Measurements from ENCODE around the gene CFHR2.

DNA sequence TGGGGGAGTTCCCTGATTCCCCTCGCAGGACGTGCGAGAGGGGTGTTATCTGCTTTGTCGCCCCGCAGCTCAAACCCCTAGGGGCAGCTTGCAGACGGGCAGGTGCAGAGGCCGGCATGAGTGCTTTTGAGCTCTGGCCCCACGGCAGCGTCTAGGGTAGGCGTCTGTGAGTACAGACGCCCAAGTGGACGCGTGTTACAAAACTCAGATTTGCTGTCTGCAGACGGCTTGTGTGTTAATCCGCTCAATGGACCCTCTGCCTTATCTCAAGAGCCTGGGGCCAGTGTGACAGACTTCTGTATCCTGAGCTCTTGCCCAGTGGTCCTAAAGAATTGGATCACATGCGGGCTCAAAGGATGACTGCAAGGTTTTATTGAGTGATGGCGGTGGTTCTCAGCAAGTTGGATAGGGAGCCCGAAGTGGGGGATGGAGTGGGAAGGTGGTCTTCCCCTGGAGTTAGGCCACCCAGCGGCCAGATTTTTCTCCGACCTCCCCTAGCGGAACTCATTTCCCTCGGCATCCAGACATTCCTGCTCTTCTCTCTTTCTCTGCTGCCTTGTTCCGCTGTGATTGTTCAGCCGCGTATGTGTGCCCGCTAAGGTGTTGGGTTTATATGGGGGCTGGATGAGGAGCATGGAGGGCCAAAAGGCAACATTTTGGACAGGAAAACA is 46.2 kb upstream of the CFHR2 start:
- no peak for TF ChIP-seq CTCF (IDR thresholded peaks at IDR 0.05)
- TF ChIP-seq POLR2A (IDR thresholded peaks at IDR 0.05): no peak

Data from esophagus squamous epithelium (tissue), 4 donors.